ENCODE measurements around the gene DMWD. TPM values are rescaled to one million over a fixed set of nuclear protein-coding genes. Genes with fewer than 3 reads are reported as not detected.
A peak's percentile ranks its signal among the peaks of the same experiment; 100 is the strongest.

DMWD gene
- polyA plus RNA-seq, 2 of the 4 experiments (the other 2 are of a cell fraction): 17.1 to 31.3 TPM

DNA sequence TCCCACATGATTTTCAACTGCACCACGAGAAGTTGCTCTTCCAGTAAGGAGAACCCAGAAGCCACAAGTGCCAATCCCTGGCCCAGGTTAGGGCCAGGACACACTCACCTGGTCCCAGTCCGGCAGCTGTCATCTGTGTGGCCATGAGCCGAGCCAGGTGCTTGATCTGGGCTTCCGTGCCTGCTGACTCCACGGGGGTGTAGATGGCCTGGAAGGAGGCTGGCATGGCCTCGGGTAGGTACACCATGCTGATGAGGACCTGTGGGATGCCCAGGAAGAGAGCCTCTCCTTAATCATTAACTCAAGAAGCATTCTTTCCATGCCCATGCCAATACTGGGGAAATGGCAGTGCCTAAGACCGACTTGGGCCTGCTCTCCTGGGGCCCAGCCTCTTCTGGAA lies 42.3 kb upstream of the DMWD start (continued):
- TF ChIP-seq, protein P1, sequence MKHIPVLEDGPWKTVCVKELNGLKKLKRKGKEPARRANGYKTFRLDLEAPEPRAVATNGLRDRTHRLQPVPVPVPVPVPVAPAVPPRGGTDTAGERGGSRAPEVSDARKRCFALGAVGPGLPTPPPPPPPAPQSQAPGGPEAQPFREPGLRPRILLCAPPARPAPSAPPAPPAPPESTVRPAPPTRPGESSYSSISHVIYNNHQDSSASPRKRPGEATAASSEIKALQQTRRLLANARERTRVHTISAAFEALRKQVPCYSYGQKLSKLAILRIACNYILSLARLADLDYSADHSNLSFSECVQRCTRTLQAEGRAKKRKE (CRISPR knock-in tag; IDR thresholded peaks at IDR 0.05; ENCODE audit: low read depth): no peak
- TF ChIP-seq JUNB (IDR thresholded peaks at IDR 0.05) (no peak), RNF2 (IDR thresholded peaks at IDR 0.05; ENCODE audit: borderline replicate concordance, low read depth) (no peak)

DNA sequence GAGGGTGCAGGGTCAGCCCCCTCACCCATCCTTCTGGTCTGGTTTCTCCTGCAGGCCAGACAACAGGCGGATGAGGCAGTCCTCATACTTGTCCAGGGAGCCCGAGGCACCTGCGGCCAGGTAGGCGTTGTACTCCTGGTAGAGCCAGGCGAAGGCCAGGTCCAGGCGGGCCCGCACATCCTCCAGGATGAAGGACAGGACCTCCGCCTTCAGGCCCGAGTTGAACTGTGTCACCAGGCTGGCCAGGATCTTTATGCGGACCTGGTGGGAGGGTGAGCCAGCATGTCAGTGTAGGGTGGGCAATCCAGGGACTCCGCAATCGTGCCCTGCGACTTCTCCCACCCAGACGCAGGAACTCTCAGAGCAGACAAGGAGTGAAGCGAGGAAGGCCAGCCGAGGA lies 36.3 kb upstream of the DMWD start:
- ATAC-seq (no peak), DNase-seq (ENCODE audit: low read depth in 1 of 2, low spot score in 1 of 2) (no peak), FAIRE-seq (no peak)
- no peak for TF ChIP-seq POLR2AphosphoS2 (conservative IDR thresholded peaks at IDR 0.05; ENCODE audit: low read length)
- no peak for TF ChIP-seq NFE2L2 (conservative IDR thresholded peaks at IDR 0.05; ENCODE audit: low read length)
- TF ChIP-seq, protein P2, sequence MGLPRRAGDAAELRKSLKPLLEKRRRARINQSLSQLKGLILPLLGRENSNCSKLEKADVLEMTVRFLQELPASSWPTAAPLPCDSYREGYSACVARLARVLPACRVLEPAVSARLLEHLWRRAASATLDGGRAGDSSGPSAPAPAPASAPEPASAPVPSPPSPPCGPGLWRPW (IDR thresholded peaks at IDR 0.05): no peak
- TF ChIP-seq HOXB5 (CRISPR knock-in tag; IDR thresholded peaks at IDR 0.05): no peak
- no peak for TF ChIP-seq HEYL (CRISPR knock-in tag; IDR thresholded peaks at IDR 0.05)
- TF ChIP-seq JUNB (IDR thresholded peaks at IDR 0.05): no peak
- TF ChIP-seq EP300 (IDR thresholded peaks at IDR 0.05): no peak
- ChIA-PET POLR2A (interaction anchor here (1.2 to 1.6 kb wide), 2 partner anchors 9 to 34 kb away, joined by 3 to 5 read pairs; partner anchors contain the start of gene SYMPK), CTCF (interaction anchor here (0.7 to 62.0 kb wide), 4 partner anchors 20 to 54 kb away, joined by 3 to 2204 read pairs (median 4); partner anchors contain the start of genes DMPK, DMWD, RSPH6A and SIX5)
- WGBS (ENCODE audit: missing lambda C conversion rate): 94% methylated on average over 16 of the region's 16 CpGs
- no peaks in the 10 kb centered on the region for H3K9me3 ChIP-seq
- no peaks in the 10 kb centered on the region for H3K4me1 ChIP-seq
- no peak overlapping the region for H3K4me3 ChIP-seq
- no peak overlapping the region for H3K4me2 ChIP-seq
- H3K27ac ChIP-seq: no peak overlapping the region

DNA sequence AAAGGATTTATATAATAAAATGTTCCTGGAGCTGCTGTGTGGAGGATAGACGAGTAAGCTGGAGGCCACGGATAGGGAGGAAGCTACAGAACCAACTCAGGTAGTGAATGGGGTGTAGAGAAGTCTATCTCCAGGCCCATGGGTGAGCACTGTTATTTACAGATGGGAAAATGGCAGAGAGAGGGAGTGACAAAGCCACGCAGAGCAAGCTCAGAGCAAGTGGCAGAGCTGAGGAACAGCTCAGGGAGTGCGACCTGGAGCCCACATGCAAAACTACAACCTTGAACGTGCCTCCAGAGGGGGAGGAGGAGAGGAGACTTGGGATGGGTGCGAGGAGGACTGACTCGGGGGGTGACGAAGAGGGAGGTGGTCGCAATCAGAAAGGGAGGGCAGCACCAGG lies 35.9 kb upstream of the DMWD start:
- no peak for DNase-seq (ENCODE audit: low read depth in 1 of 2, low spot score in 1 of 2)
- no peak overlapping the region for H3K4me2 ChIP-seq
- TF ChIP-seq KDM1A (IDR thresholded peaks at IDR 0.05; ENCODE audit: low read depth) (no peak), RCOR1 (IDR thresholded peaks at IDR 0.05; ENCODE audit: low read depth, low read length) (no peak), SMC3 (IDR thresholded peaks at IDR 0.05) (no peak), HDAC2 (IDR thresholded peaks at IDR 0.05) (no peak), MAFK (IDR thresholded peaks at IDR 0.05; ENCODE audit: partially characterized antibody) (no peak), POLR2AphosphoS2 (conservative IDR thresholded peaks at IDR 0.05; ENCODE audit: low read length) (no peak), EP300 (IDR thresholded peaks at IDR 0.05) (no peak)
- TF ChIP-seq, protein P2 (IDR thresholded peaks at IDR 0.05): no peak
- no peaks in the 10 kb centered on the region for H3K9me3 ChIP-seq
- no peak for FAIRE-seq
- no peak overlapping the region for H3K27ac ChIP-seq
- 94% methylated on average over 9 of the region's 9 CpGs for WGBS (ENCODE audit: missing lambda C conversion rate)
- no peaks in the 10 kb centered on the region for H3K4me1 ChIP-seq
- no peak for ATAC-seq
- no peak overlapping the region for H3K4me3 ChIP-seq
- POLR2A ChIA-PET: interaction anchor here (0.5 to 1.6 kb wide), 3 partner anchors 8 to 964 kb away, joined by 3 to 5 read pairs (median 3); partner anchors contain the start of gene SYMPK
- CTCF ChIA-PET: interaction anchor here (0.7 to 62.0 kb wide), 4 partner anchors 8 to 44 kb away, joined by 3 to 2204 read pairs (median 20); partner anchors contain the start of genes DMPK, DMWD, RSPH6A and SIX5

DNA sequence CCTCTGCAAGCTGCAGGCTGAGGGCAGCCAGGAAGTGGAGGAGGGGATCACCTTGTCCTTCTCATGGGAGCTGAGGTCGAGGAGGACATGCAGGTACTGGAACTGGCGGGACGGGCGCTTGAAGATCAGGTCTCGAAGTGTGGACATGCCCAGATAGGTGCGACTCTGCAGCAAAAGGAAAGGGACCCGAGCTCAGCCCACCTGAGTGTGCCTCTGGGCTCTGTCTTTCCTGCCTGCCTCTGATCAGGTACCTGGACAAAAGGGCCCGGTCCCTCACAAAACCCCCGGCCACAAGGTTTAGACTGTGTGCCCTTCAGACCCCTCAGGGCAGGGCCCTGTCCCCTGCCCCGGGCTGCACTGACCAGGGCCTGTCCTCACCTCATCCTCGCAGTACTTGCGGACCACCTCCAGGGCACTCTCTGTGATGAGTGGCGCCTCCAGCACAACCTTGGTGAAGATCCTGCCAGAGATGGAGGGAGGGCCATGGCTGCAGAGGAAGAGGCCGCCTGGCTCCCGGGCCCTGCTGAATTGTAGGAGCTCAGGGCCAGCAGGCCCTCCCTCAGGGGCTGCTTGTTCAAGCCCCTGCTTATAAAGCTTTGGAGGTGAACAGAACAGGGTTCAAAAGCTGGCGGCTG lies 34.9 kb upstream of the DMWD start:
- CTCF ChIA-PET: interaction anchor here (1.2 to 62.0 kb wide), 3 partner anchors 9 to 55 kb away, joined by 4 to 2204 read pairs (median 38); partner anchors contain the start of genes DMPK, DMWD, RSPH6A and SIX5
- ATAC-seq: peak; percentile 5 to 45; a peak in 3 of 6 replicates
- 91% methylated on average over 16 of the region's 16 CpGs for WGBS (ENCODE audit: missing lambda C conversion rate)

More for the DNA sequence above, 34.9 kb upstream of the DMWD start:
- H3K4me3 ChIP-seq: no peak overlapping the region
- no peak overlapping the region for H3K27ac ChIP-seq
- POLR2A ChIA-PET: interaction anchor here (1.2 to 1.5 kb wide), 2 partner anchors 10 to 35 kb away, joined by 3 to 5 read pairs; partner anchors contain the start of gene SYMPK
- H3K9me3 ChIP-seq: no peaks in the 10 kb centered on the region
- TF ChIP-seq GATA3 (IDR thresholded peaks at IDR 0.05; ENCODE audit: borderline replicate concordance) (no peak), RNF2 (IDR thresholded peaks at IDR 0.05; ENCODE audit: borderline replicate concordance, low read depth) (no peak), KDM5A (IDR thresholded peaks at IDR 0.05) (no peak)
- TF ChIP-seq, protein P3, sequence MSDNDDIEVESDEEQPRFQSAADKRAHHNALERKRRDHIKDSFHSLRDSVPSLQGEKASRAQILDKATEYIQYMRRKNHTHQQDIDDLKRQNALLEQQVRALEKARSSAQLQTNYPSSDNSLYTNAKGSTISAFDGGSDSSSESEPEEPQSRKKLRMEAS (IDR thresholded peaks at IDR 0.05): no peak
- TF ChIP-seq, protein P4, sequence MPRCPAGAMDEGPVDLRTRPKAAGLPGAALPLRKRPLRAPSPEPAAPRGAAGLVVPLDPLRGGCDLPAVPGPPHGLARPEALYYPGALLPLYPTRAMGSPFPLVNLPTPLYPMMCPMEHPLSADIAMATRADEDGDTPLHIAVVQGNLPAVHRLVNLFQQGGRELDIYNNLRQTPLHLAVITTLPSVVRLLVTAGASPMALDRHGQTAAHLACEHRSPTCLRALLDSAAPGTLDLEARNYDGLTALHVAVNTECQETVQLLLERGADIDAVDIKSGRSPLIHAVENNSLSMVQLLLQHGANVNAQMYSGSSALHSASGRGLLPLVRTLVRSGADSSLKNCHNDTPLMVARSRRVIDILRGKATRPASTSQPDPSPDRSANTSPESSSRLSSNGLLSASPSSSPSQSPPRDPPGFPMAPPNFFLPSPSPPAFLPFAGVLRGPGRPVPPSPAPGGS (IDR thresholded peaks at IDR 0.05): no peak
- no peaks in the 10 kb centered on the region for H3K4me1 ChIP-seq
- FAIRE-seq (no peak), DNase-seq (ENCODE audit: low read depth in 1 of 2, low spot score in 1 of 2) (no peak)
- no peak overlapping the region for H3K4me2 ChIP-seq

Measured in A549 (cell line).